ENCODE measurements around the gene PGM5.

The PGM5 gene

GRCh38 chr9:68416936-68417564 lies 60.6 kb downstream of the PGM5 start:
- H3K4me3 Mint-ChIP-seq, result no peak overlapping the region
- no peaks in the 10 kb centered on the region for H3K4me1 Mint-ChIP-seq
- no peaks in the 10 kb centered on the region for H3K9me3 Mint-ChIP-seq
- no peaks in the 10 kb centered on the region for H3K36me3 Mint-ChIP-seq
- H3K27ac Mint-ChIP-seq, result no peak overlapping the region
- peaks cover 3% of the 10 kb centered on the region for H3K27me3 Mint-ChIP-seq

DNA sequence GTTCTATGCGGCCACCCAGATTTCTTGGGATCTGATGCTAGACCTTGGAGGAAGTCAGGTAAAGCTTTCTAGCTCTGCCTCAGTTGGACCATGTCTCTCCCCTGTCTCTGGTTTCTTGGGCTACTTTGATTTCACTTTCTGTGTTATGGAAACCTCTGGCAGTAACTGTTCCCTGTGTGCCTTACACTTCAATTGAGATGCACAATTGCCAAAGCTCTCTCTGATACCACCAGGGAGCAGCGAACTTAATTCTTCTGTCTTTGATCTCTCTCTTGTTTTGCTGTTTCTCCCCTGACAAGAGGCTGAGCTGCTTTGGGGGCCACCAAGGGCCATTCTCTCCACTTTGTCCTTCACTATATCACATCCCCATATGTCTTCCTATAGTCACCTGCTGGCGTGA lies 61.4 kb downstream of the PGM5 start:
- Mint-ChIP-seq H3K27ac (no peak overlapping the region), H3K4me1 (no peaks in the 10 kb centered on the region), H3K27me3 (peaks cover 3% of the 10 kb centered on the region), H3K36me3 (no peaks in the 10 kb centered on the region), H3K9me3 (no peaks in the 10 kb centered on the region), H3K4me3 (no peak overlapping the region)

GRCh38 chr9:68418259-68418845 lies 61.9 kb downstream of the PGM5 start:
- no peaks in the 10 kb centered on the region for H3K4me1 Mint-ChIP-seq
- H3K4me3 Mint-ChIP-seq, result no peak overlapping the region

DNA sequence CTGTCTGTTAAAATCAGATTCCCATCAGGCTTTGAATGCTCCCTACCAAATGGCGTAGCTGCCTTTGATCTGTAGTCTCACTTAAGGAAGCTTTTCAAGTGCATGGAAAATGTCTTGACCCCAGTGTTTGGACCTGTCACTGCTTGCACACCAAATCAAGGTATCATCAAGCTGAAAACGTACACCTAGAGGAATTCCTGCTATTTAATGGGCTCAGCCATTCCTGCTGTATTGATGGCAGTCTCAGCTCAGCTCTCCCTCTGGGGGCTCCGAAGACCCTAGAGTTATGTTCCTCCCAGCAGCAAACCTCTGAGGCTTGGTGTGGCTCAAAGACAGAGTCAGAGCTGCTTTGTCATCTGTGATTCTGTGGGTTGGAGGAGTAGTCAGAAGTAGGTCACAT lies 63.5 kb downstream of the PGM5 start:
- Mint-ChIP-seq H3K27ac (no peak overlapping the region), H3K27me3 (peaks cover 5% of the 10 kb centered on the region), H3K4me1 (no peaks in the 10 kb centered on the region), H3K9me3 (no peaks in the 10 kb centered on the region), H3K36me3 (no peaks in the 10 kb centered on the region), H3K4me3 (no peak overlapping the region)

More at GRCh38 chr9:68418259-68418845, 61.9 kb downstream of the PGM5 start:
- Mint-ChIP-seq H3K9me3 (no peaks in the 10 kb centered on the region), H3K36me3 (no peaks in the 10 kb centered on the region), H3K27me3 (peaks cover 3% of the 10 kb centered on the region), H3K27ac (no peak overlapping the region)

DNA sequence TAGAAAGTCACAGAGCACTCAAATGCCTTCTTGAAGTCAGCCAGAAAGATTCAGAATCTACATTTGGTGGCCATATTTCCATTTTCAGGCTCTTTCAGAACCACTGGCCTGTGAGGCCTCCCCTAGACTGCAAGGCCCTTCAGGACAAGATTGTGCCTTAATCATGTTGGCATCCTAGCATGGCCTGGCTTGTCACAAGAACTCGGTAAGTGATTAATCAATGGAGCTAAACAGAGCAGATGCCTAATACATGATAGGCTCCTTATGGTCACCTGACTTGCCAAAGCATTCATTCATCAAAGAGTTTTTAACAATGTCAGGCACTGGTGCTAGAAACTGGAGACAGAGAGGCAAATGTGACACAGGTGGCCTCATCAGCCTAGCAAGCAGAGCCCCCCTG lies 70.3 kb downstream of the PGM5 start:
- H3K27ac Mint-ChIP-seq, result no peak overlapping the region
- no peaks in the 10 kb centered on the region for H3K36me3 Mint-ChIP-seq
- no peak overlapping the region for H3K4me3 Mint-ChIP-seq
- H3K9me3 Mint-ChIP-seq, result no peaks in the 10 kb centered on the region
- H3K4me1 Mint-ChIP-seq, result no peaks in the 10 kb centered on the region
- peaks cover 5% of the 10 kb centered on the region for H3K27me3 Mint-ChIP-seq

DNA sequence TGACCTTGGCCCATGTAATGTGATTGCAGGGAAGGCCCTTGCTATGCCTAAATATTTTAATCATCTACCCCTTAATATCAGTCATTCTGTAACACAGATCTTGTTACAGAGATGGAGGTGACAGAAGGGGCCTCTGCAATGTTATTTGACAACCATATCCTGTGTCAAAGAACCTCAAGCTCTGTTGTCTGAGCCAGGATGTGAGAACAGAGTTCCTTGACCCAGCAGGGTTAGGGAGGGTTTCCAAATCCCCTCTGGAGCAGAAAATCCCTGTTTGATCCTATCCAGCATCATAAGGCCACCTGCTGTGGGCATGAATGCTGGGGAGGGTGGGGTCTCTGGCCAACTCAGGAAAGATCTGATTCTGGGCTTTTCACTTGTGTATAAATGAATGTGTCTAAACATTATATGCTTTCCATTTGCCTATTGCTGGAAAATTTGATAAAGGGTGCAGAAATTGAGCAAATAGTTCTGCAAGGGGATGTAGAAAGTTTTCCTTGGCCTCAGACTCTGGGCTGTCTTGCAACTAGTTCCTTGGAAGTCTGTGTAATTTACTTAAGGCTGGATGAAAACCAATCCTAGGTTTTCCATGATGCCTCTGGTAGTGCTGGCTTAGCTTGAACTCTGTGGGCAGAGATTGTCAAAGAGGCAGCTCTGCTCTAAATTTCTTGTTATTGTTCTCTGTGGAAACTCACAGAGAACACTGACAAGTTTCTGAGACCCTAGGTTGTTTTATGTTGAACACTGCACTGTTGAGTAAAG lies 71.0 kb downstream of the PGM5 start:
- Mint-ChIP-seq H3K36me3 (no peaks in the 10 kb centered on the region), H3K27me3 (peaks cover 5% of the 10 kb centered on the region), H3K4me1 (no peaks in the 10 kb centered on the region), H3K4me3 (no peak overlapping the region), H3K27ac (no peak overlapping the region), H3K9me3 (no peaks in the 10 kb centered on the region)

DNA sequence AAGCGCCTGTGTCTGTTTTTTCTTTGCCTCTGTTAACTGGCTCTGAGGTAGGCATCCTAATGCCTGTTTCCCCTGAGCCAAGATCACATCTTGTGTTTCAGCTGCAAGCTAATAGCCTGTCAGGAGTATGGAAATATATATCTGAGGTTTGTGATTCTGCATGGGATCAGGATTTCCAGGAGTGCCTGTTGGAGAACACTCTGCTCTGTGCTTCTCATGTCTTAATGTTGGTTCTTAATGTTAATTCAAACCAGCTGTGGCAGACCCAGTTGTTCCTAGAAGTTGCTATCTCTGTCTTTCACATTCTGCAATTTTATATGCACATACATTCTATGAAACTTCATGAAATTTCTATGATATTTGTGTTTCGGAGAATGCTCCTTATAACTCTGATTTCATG lies 72.1 kb downstream of the PGM5 start:
- no peaks in the 10 kb centered on the region for H3K4me1 Mint-ChIP-seq

GRCh38 chr9:68429631-68430030 lies 73.2 kb downstream of the PGM5 start:
- Mint-ChIP-seq H3K9me3 (no peaks in the 10 kb centered on the region), H3K4me3 (no peak overlapping the region), H3K36me3 (no peaks in the 10 kb centered on the region), H3K27me3 (peaks cover 6% of the 10 kb centered on the region), H3K27ac (no peak overlapping the region), H3K4me1 (no peaks in the 10 kb centered on the region)

More for the DNA sequence above, 72.1 kb downstream of the PGM5 start:
- Mint-ChIP-seq H3K36me3 (no peaks in the 10 kb centered on the region), H3K27me3 (peaks cover 8% of the 10 kb centered on the region), H3K4me3 (no peak overlapping the region), H3K27ac (no peak overlapping the region), H3K9me3 (no peaks in the 10 kb centered on the region)

- no peaks in the 10 kb centered on the region for H3K9me3 Mint-ChIP-seq
- no peaks in the 10 kb centered on the region for H3K36me3 Mint-ChIP-seq
- no peak overlapping the region for H3K4me3 Mint-ChIP-seq
- no peaks in the 10 kb centered on the region for H3K4me1 Mint-ChIP-seq
- H3K27me3 Mint-ChIP-seq, result peaks cover 4% of the 10 kb centered on the region
- no peak overlapping the region for H3K27ac Mint-ChIP-seq
These were observed 74.9 kb downstream of the PGM5 start for GRCh38 chr9:68431307-68431706.

GRCh38 chr9:68433531-68434110 lies 77.2 kb downstream of the PGM5 start:
- no peak overlapping the region for H3K27ac Mint-ChIP-seq
- H3K36me3 Mint-ChIP-seq, result no peaks in the 10 kb centered on the region
- no peaks in the 10 kb centered on the region for H3K4me1 Mint-ChIP-seq
- no peak overlapping the region for H3K4me3 Mint-ChIP-seq
- no peaks in the 10 kb centered on the region for H3K9me3 Mint-ChIP-seq
- peaks cover 10% of the 10 kb centered on the region for H3K27me3 Mint-ChIP-seq

DNA sequence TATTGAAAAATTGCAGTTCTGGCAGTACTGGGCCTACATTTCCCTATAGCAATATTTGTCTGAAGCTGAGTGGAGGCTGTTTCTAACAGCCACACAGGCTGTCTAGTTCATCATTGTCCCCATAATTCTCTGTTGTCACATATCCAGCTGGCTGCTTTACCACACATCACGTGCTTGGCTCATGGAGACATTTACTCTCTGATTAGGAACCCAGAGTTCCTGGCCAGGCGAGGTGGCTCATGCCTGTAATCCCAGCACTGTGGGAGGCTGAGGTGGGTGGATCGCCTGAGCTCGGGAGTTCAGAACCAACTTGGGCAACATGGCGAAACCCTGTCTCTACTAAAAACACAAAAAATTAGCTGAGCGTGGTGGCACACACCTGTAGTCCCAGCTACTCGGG lies 81.4 kb downstream of the PGM5 start:
- Mint-ChIP-seq H3K4me3 (no peak overlapping the region), H3K27ac (no peak overlapping the region), H3K4me1 (no peaks in the 10 kb centered on the region), H3K27me3 (peaks cover 9% of the 10 kb centered on the region), H3K9me3 (peaks cover 12% of the 10 kb centered on the region), H3K36me3 (no peaks in the 10 kb centered on the region)

GRCh38 chr9:68443624-68444023 lies 87.2 kb downstream of the PGM5 start:
- no peak overlapping the region for H3K27ac Mint-ChIP-seq
- no peak overlapping the region for H3K4me3 Mint-ChIP-seq

DNA sequence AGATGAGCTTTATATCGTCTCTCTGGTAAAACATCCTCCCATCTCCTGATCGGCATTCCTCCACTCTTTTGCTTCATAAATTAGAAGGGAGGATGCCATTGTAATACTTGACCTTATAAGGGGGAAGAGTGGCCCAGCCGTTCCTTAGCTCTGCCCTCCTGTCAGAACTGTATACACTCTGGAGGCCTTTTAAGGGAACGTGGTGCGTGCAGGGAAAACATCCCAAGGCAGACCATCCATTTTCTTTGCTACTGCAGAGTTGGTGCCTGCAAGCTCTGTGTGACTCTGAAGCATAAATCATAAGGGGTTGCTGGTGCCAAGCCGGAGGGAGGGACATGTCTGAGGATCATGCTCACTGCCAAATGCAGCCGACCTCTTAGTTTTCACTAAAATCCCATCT lies 90.4 kb downstream of the PGM5 start:
- no peaks in the 10 kb centered on the region for H3K4me1 Mint-ChIP-seq
- H3K36me3 Mint-ChIP-seq, result no peaks in the 10 kb centered on the region
- no peak overlapping the region for H3K27ac Mint-ChIP-seq
- peaks cover 8% of the 10 kb centered on the region for H3K9me3 Mint-ChIP-seq
- no peak overlapping the region for H3K4me3 Mint-ChIP-seq
- peaks cover 7% of the 10 kb centered on the region for H3K27me3 Mint-ChIP-seq

More at GRCh38 chr9:68443624-68444023, 87.2 kb downstream of the PGM5 start:
- Mint-ChIP-seq H3K27me3 (peaks cover 7% of the 10 kb centered on the region), H3K9me3 (peaks cover 20% of the 10 kb centered on the region), H3K36me3 (no peaks in the 10 kb centered on the region), H3K4me1 (no peaks in the 10 kb centered on the region)

DNA sequence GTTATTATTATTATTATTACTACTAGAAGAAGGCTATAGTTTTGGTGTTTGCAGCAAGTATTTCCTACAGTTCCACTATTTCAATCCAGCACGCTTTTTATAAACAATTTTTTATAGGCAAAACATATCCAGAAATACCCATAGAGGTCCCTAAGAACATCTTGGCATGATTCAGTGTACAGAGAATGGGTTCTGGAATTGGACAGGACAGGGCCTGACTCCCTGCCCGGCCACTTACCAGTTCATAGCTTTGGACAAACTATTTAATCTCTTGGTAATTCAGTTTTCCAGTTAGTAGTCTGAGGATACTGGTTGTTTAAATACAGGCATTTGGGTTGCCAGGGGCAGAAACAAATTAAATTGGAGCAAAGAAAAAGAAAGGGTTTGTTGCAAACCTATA lies 91.2 kb downstream of the PGM5 start:
- Mint-ChIP-seq H3K9me3 (peaks cover 8% of the 10 kb centered on the region), H3K4me1 (no peaks in the 10 kb centered on the region), H3K4me3 (no peak overlapping the region), H3K27ac (no peak overlapping the region), H3K27me3 (peaks cover 7% of the 10 kb centered on the region), H3K36me3 (no peaks in the 10 kb centered on the region)

GRCh38 chr9:68454579-68455334 lies 98.3 kb downstream of the PGM5 start:
- no peak overlapping the region for H3K4me3 Mint-ChIP-seq
- H3K27ac Mint-ChIP-seq, result no peak overlapping the region
- H3K4me1 Mint-ChIP-seq, result no peaks in the 10 kb centered on the region
- peaks cover 5% of the 10 kb centered on the region for H3K27me3 Mint-ChIP-seq
- H3K9me3 Mint-ChIP-seq, result no peaks in the 10 kb centered on the region
- H3K36me3 Mint-ChIP-seq, result no peaks in the 10 kb centered on the region

Data from activated naive CD4-positive, alpha-beta T cell treated with anti-CD3 and anti-CD28 coated beads, Interleukin-2, amount 50 U/mL, for 24 hours (primary cell).